SK-N-SH (cell line): ENCODE results near the gene TMEM117. TPM values are rescaled to one million over a fixed set of nuclear protein-coding genes. Genes with fewer than 3 reads are reported as not detected.

ENCODE experiments used
- CTCF ChIA-PET: fragments of 300-600, 350-600 bp; formaldehyde crosslinking; extraction: SDS; loops from one replicate; lab custom pipeline; 2021; lab: Yijun Ruan, JAX
- POLR2A ChIA-PET: fragments of 350-600 bp; sonication (Branson Sonifier 250); formaldehyde crosslinking; extraction: SDS; loops from one replicate; lab custom pipeline; 2020; ENCODE audit warnings: antibody characterized with exemption, inconsistent platforms; lab: Yijun Ruan, JAX
- DNase-seq: peaks from one replicate; pipeline ENCODE4 v3.0.0; 2012
- H2AFZ ChIP-seq: fragments of 200-600 bp; sonication (generic); 2 replicates; pipeline ENCODE4 v1.8.1; 2016; ENCODE audit warnings: antibody characterized with exemption, mild to moderate bottlenecking, low read depth
- H3F3A ChIP-seq: fragments of 200-600 bp; sonication (generic); replicated peaks from 2 replicates; pipeline ENCODE3; 2016; ENCODE audit warnings: antibody characterized with exemption, mild to moderate bottlenecking; ENCODE audit not compliant: insufficient read depth
- H3K27ac ChIP-seq, 2 experiments: fragments of 200-500 bp in 1 of 2; fragments of 200-600 bp in 1 of 2; sonication (Bioruptor generic) in 1 of 2; sonication (generic), shearing (Covaris generic) in 1 of 2; 2 replicates each; pipeline versions ENCODE4 v1.5.1 to v1.6.1; 2014 to 2016; ENCODE audit warnings: low read depth in 2 of 2, inconsistent platforms in 1 of 2, low read length in 1 of 2, mild to moderate bottlenecking in 1 of 2, mixed read lengths in 1 of 2
- H3K27me3 ChIP-seq: fragments of 200-600 bp; sonication (generic), shearing (Covaris generic); 2 replicates; pipeline ENCODE4 v1.6.1; 2016; ENCODE audit warnings: mixed run types; ENCODE audit not compliant: insufficient read depth
- H3K36me3 ChIP-seq, 2 experiments: fragments of 200-500 bp in 1 of 2; fragments of 200-600 bp in 1 of 2; sonication (Bioruptor generic) in 1 of 2; sonication (generic) in 1 of 2; replicated peaks in 1 of 2; 2 replicates each; pipeline versions ENCODE3 to v1.5.1; 2014 to 2016; ENCODE audit warnings: low read length in 1 of 2, mild to moderate bottlenecking in 1 of 2; ENCODE audit not compliant: insufficient read depth in 2 of 2, control insufficient read depth in 1 of 2
- H3K4me1 ChIP-seq, 2 experiments: fragments of 200-500 bp in 1 of 2; fragments of 200-600 bp in 1 of 2; sonication (Bioruptor generic) in 1 of 2; sonication (generic), shearing (Covaris generic) in 1 of 2; 2 replicates each; pipeline versions ENCODE4 v1.5.1 to v1.6.1; 2014 to 2016; ENCODE audit warnings: low read depth in 1 of 2, low read length in 1 of 2, mixed run types in 1 of 2; ENCODE audit not compliant: insufficient read depth in 2 of 2, control insufficient read depth in 1 of 2
- H3K4me2 ChIP-seq: fragments of 200-600 bp; sonication (generic), shearing (Covaris generic); 2 replicates; pipeline ENCODE4 v1.6.1; 2017; ENCODE audit warnings: mixed run types
- H3K4me3 ChIP-seq, 2 experiments: fragments of 200-500 bp in 1 of 2; fragments of 200-600 bp in 1 of 2; sonication (Bioruptor generic) in 1 of 2; sonication (generic), shearing (Covaris generic) in 1 of 2; 2 replicates each; pipeline versions ENCODE4 v1.5.1 to v1.8.1; 2014 to 2016; ENCODE audit warnings: low read depth in 2 of 2, inconsistent platforms in 1 of 2, low read length in 1 of 2, mild to moderate bottlenecking in 1 of 2, mixed read lengths in 1 of 2, moderate library complexity in 1 of 2
- H3K79me2 ChIP-seq: fragments of 200-600 bp; sonication (generic); 2 replicates; pipeline ENCODE4 v1.8.1; 2017; ENCODE audit warnings: mild to moderate bottlenecking; ENCODE audit not compliant: insufficient read depth
- H3K9ac ChIP-seq: fragments of 200-600 bp; sonication (generic); 2 replicates; pipeline ENCODE4 v1.6.1; 2017; ENCODE audit warnings: mixed run types
- H3K9me2 ChIP-seq: fragments of 200-600 bp; sonication (generic); 2 replicates; pipeline ENCODE4 v1.6.1; 2017; ENCODE audit warnings: mixed run types
- H3K9me3 ChIP-seq: fragments of 200-600 bp; sonication (generic); 2 replicates; pipeline ENCODE4 v1.6.1; 2017; ENCODE audit warnings: mixed run types, mild to moderate bottlenecking, moderate library complexity
- H4K20me1 ChIP-seq: fragments of 200-600 bp; sonication (generic); 2 replicates; pipeline ENCODE4 v1.6.1; 2017; ENCODE audit warnings: mild to moderate bottlenecking, mixed run types; ENCODE audit not compliant: insufficient read depth
- ELF1 ChIP-seq: IDR thresholded peaks from 2 replicates; pipeline ENCODE4 v1.4.0; 2012
- EP300 ChIP-seq, 2 experiments: IDR thresholded peaks; 2 replicates each; pipeline versions ENCODE4 v1.4.0 to v1.6.1; 2012; ENCODE audit warnings: borderline replicate concordance in 1 of 2, low read depth in 1 of 2, low read length in 1 of 2
- EZH2phosphoT487 ChIP-seq: fragments of 200-600 bp; sonication (generic); IDR thresholded peaks from 2 replicates; pipeline ENCODE4 v1.6.1; 2017; ENCODE audit warnings: low read depth, mixed run types, mild to moderate bottlenecking, antibody characterized with exemption, moderate library complexity, borderline replicate concordance
- FOSL2 ChIP-seq: IDR thresholded peaks from 2 replicates; pipeline ENCODE4 v1.4.0; 2012; ENCODE audit warnings: low read depth, mild to moderate bottlenecking, moderate library complexity, borderline replicate concordance
- FOXJ3 ChIP-seq: sonication (generic); formaldehyde crosslinking; IDR thresholded peaks from 2 replicates; pipeline ENCODE4 v1.5.1; 2020; ENCODE audit warnings: mild to moderate bottlenecking, missing genetic modification reagents
- GABPA ChIP-seq: IDR thresholded peaks from 2 replicates; pipeline ENCODE4 v1.4.0; 2012; ENCODE audit warnings: low read depth, mild to moderate bottlenecking
- MEF2A ChIP-seq: IDR thresholded peaks from 2 replicates; pipeline ENCODE4 v1.4.0; 2012; ENCODE audit warnings: low read depth, borderline replicate concordance
- NRF1 ChIP-seq: IDR thresholded peaks from 2 replicates; pipeline ENCODE4 v1.6.1; 2012; ENCODE audit warnings: low read depth, mild to moderate bottlenecking, low read length
- RCOR1 ChIP-seq: fragments of 150-350 bp; IDR thresholded peaks from 2 replicates; pipeline ENCODE4 v1.6.1; 2017; ENCODE audit warnings: antibody characterized with exemption, low read length
- TEAD4 ChIP-seq: IDR thresholded peaks from 2 replicates; pipeline ENCODE4 v1.4.0; 2012; ENCODE audit warnings: mild to moderate bottlenecking, borderline replicate concordance; ENCODE audit not compliant: insufficient read depth
- WGBS: methylation state at CpG from one replicate; pipeline ENCODE4 v1.1.6; 2017; ENCODE audit warnings: low lambda C conversion rate; 5-methylcytosine and 5-hydroxymethylcytosine counted together
- polyA plus RNA-seq, 3 experiments: library from polyadenylated mRNA; depleted of rRNA; stranded (reverse); fragments of >200 nt; gene quantifications; 2 replicates each; pipeline ENCODE4 v1.2.3, GENCODE V29; 2012
- TF ChIP-seq, protein P1 (sequence below): fragments of 200-600 bp; sonication (generic); IDR thresholded peaks from 2 replicates; pipeline ENCODE4 v1.6.1; 2017; ENCODE audit warnings: antibody characterized with exemption, mild to moderate bottlenecking, moderate library complexity

Gene TMEM117
- polyA plus RNA-seq, 1 of the 3 experiments (the other 2 are of a cell fraction) = 0.81 TPM

DNA sequence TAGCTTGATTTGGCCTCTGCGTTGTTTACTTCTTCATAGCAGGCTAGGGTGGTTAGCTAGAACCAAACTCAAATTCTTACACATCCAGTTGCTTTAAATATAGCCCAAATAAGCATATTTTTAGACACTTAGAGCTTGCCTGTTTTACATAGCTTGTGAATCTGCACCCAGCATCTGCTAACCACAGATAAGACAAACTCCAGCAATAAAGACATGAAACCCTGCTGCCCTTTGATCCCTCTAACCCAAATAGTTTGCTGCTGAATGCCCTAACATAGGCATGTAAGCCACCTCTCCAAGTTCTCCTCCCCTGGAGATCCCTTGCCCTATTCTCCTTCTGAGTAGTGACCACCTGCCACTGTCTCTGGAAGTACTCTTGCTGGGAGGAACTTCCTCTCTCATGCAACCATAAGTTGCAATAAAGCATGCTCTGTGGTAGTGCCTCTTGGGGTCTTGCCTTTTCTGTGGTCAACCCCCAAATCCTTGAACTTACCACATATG lies 185.6 kb downstream of the TMEM117 start:
- no peak overlapping the region for H3K4me2 ChIP-seq
- peaks cover 0 to 2% of the 10 kb centered on the region in 2 experiments; a peak in 1 of 4 replicates for H3K4me1 ChIP-seq
- H3K27me3 ChIP-seq = no peaks in the 10 kb centered on the region
- 52% methylated on average over 1 of the region's 1 CpG for WGBS
- H4K20me1 ChIP-seq = no peaks in the 10 kb centered on the region
- no peaks in the 10 kb centered on the region for H3K9me3 ChIP-seq
- no peak overlapping the region for H3K27ac ChIP-seq
- H3K36me3 ChIP-seq = no peaks in the 10 kb centered on the region
- ChIA-PET CTCF (interaction anchor here (1.3 kb wide), 1 partner anchor 909 kb away, joined by 4 read pairs; no protein-coding TSS in a partner anchor), POLR2A (interaction anchor here (0.6 kb wide), 1 partner anchor 423 kb away, joined by 3 read pairs; no protein-coding TSS in a partner anchor)
- H3K9me2 ChIP-seq = no peaks in the 10 kb centered on the region
- no peak overlapping the region for H2AFZ ChIP-seq
- DNase-seq = no peak
- no peaks in the 10 kb centered on the region for H3K79me2 ChIP-seq
- H3K4me3 ChIP-seq = no peak overlapping the region
- H3K9ac ChIP-seq = no peak overlapping the region
- H3F3A ChIP-seq = no peaks in the 10 kb centered on the region
- TF ChIP-seq GABPA (no peak), FOXJ3 (CRISPR knock-in tag) (no peak), TEAD4 (no peak), EZH2phosphoT487 (no peak), NRF1 (no peak), EP300 (IDR thresholded peaks at IDR 0.05; ENCODE audit: borderline replicate concordance in 1 of 2, low read depth in 1 of 2, low read length in 1 of 2) (no peak), RCOR1 (no peak), ELF1 (no peak), FOSL2 (no peak), MEF2A (no peak)
- TF ChIP-seq, protein P1, sequence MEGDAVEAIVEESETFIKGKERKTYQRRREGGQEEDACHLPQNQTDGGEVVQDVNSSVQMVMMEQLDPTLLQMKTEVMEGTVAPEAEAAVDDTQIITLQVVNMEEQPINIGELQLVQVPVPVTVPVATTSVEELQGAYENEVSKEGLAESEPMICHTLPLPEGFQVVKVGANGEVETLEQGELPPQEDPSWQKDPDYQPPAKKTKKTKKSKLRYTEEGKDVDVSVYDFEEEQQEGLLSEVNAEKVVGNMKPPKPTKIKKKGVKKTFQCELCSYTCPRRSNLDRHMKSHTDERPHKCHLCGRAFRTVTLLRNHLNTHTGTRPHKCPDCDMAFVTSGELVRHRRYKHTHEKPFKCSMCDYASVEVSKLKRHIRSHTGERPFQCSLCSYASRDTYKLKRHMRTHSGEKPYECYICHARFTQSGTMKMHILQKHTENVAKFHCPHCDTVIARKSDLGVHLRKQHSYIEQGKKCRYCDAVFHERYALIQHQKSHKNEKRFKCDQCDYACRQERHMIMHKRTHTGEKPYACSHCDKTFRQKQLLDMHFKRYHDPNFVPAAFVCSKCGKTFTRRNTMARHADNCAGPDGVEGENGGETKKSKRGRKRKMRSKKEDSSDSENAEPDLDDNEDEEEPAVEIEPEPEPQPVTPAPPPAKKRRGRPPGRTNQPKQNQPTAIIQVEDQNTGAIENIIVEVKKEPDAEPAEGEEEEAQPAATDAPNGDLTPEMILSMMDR = no peak

DNA sequence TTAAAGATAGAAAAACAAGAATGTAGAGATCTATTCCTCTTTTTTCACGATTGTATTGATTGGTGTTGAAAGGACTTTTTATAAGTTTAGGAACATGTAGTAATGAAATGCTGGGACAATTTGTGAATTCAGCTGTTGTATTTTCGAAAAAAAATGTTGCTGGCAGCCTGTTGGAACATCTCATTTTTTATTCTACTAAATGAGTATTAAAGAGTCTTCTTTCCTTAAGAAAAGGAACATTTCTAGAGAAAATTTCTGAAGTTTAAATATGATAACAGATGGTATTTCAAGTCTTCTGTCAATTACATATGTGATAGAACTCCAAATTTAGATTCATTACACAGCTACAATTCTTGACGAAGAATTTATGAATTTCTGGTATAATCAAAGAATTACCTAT lies 189.6 kb downstream of the TMEM117 start:
- Histone ChIP-seq H3F3A (no peaks in the 10 kb centered on the region), H3K4me2 (no peak overlapping the region), H2AFZ (no peak overlapping the region), H3K27me3 (no peaks in the 10 kb centered on the region), H3K79me2 (no peaks in the 10 kb centered on the region), H3K9me3 (no peaks in the 10 kb centered on the region), H3K9me2 (no peaks in the 10 kb centered on the region), H3K4me1 (no peaks in the 10 kb centered on the region), H3K36me3 (no peaks in the 10 kb centered on the region), H3K4me3 (no peak overlapping the region), H4K20me1 (no peaks in the 10 kb centered on the region), H3K27ac (no peak overlapping the region), H3K9ac (no peak overlapping the region)
- no peak for DNase-seq
- 31% methylated on average over 3 of the region's 3 CpGs for WGBS
- no peak for TF ChIP-seq RCOR1
- TF ChIP-seq, protein P1 = no peak
- POLR2A ChIA-PET = no interaction called here
- CTCF ChIA-PET = interaction anchor here (0.6 kb wide), 1 partner anchor 391 kb away, joined by 3 read pairs; no protein-coding TSS in a partner anchor
